Panc1 (cell line): Measurements from ENCODE around the gene SYT1. TPM values are rescaled to one million over a fixed set of nuclear protein-coding genes. Genes with fewer than 3 reads are reported as not detected.

ENCODE experiments used
- ATAC-seq: fragments of 200-7000 bp; cut with Tn5 transposase; 2 replicates; pipeline ENCODE4 v1.9.1; 2020; ENCODE audit warnings: mild to moderate bottlenecking, moderate library complexity
- BruUV-seq: library from RNA; stranded (reverse); fragments of 400-500 nt; replicated peaks from 2 replicates; lab custom pipeline; 2021; lab: Mats Ljungman, UMichigan
- CTCF ChIA-PET: fragments of 300-600 bp; sonication (Branson Sonifier 250); formaldehyde crosslinking; loops from one replicate; lab custom pipeline; 2022; ENCODE audit warnings: antibody characterized with exemption; lab: Charles Lee
- POLR2A ChIA-PET: fragments of 300-600 bp; sonication (Branson Sonifier 250); formaldehyde crosslinking; loops from one replicate; lab custom pipeline; 2022; ENCODE audit warnings: antibody characterized with exemption; lab: Charles Lee
- DNase-seq: peaks from one replicate; pipeline ENCODE4 v3.0.0-alpha.2; 2010; ENCODE audit warnings: low read depth, low spot score
- H3K27ac ChIP-seq: 2 replicates; pipeline ENCODE4 v1.5.1; 2011; ENCODE audit warnings: mild to moderate bottlenecking, low read length, inconsistent platforms
- H3K27me3 ChIP-seq: fragments of 200-500 bp; sonication (Bioruptor generic); 2 replicates; pipeline ENCODE4 v1.6.0; 2014; ENCODE audit warnings: low read length, inconsistent platforms; ENCODE audit not compliant: control insufficient read depth, insufficient read depth
- H3K36me3 ChIP-seq: fragments of 200-500 bp; sonication (Bioruptor generic); 2 replicates; pipeline ENCODE4 v1.5.1; 2014; ENCODE audit warnings: inconsistent platforms, mild to moderate bottlenecking, low read length, moderate library complexity; ENCODE audit not compliant: control insufficient read depth, insufficient read depth
- H3K4me1 ChIP-seq: 2 replicates; pipeline ENCODE4 v1.5.1; 2011; ENCODE audit warnings: inconsistent platforms, mild to moderate bottlenecking, low read length, moderate library complexity; ENCODE audit not compliant: control insufficient read depth, insufficient read depth
- H3K4me3 ChIP-seq, 2 experiments: 2 replicates each; pipeline ENCODE4 v1.5.1; 2011 to 2012; ENCODE audit warnings: low read depth in 2 of 2, low read length in 2 of 2, mild to moderate bottlenecking in 2 of 2, inconsistent platforms in 1 of 2, moderate library complexity in 1 of 2
- H3K9me3 ChIP-seq: fragments of 200-500 bp; sonication (Bioruptor generic); 2 replicates; pipeline ENCODE4 v1.5.1; 2014; ENCODE audit warnings: low read depth, mild to moderate bottlenecking, inconsistent platforms, low read length, moderate library complexity; ENCODE audit not compliant: control insufficient read depth, insufficient read depth
- POLR2AphosphoS5 ChIP-seq: IDR thresholded peaks from 2 replicates; pipeline ENCODE4 v1.6.1; 2012; ENCODE audit warnings: mild to moderate bottlenecking, low read depth, low read length, moderate library complexity
- SIN3A ChIP-seq: IDR thresholded peaks from 2 replicates; pipeline ENCODE4 v1.6.1; 2012; ENCODE audit warnings: low read depth, mild to moderate bottlenecking, low read length, moderate library complexity, borderline replicate concordance; ENCODE audit not compliant: insufficient read depth
- TCF7L2 ChIP-seq: IDR thresholded peaks from 2 replicates; pipeline ENCODE4 v1.6.1; 2011; ENCODE audit warnings: mild to moderate bottlenecking, low read depth, low read length, inconsistent platforms
- in situ Hi-C: cut with HindIII; loops from 2 replicates; pipeline ENCODE4 v1.10.0; 2016; ENCODE audit warnings: low sequenced_read_pairs, low pct_unique_long_range_greater_than_20kb
- intact Hi-C: fragments of 100-400 bp; cut with micrococcal nuclease; formaldehyde crosslinking; loops from one replicate; pipeline ENCODE4 v1.10.0; 2022; ENCODE audit not compliant: unreplicated experiment
- total RNA-seq: library from RNA; stranded (reverse); gene quantifications from one replicate; pipeline ENCODE4 v1.2.1, GENCODE V29; 2021; ENCODE audit not compliant: unreplicated experiment
- TF ChIP-seq, protein P1 (sequence below): fragments of 450-650 bp; IDR thresholded peaks from 2 replicates; pipeline ENCODE4 v1.5.1; 2017; ENCODE audit warnings: mild to moderate bottlenecking
- TF ChIP-seq, protein P2 (sequence below), 2 experiments: IDR thresholded peaks; 2 replicates each; pipeline ENCODE4 v1.6.1; 2011 to 2012; ENCODE audit warnings: low read depth in 2 of 2, control low read depth in 1 of 2, low read length in 1 of 2, mild to moderate bottlenecking in 1 of 2, moderate library complexity in 1 of 2; ENCODE audit not compliant: insufficient read depth in 1 of 2

Gene SYT1
- total RNA-seq, 1 experiment from 2014 or later, result 3.0 TPM

DNA sequence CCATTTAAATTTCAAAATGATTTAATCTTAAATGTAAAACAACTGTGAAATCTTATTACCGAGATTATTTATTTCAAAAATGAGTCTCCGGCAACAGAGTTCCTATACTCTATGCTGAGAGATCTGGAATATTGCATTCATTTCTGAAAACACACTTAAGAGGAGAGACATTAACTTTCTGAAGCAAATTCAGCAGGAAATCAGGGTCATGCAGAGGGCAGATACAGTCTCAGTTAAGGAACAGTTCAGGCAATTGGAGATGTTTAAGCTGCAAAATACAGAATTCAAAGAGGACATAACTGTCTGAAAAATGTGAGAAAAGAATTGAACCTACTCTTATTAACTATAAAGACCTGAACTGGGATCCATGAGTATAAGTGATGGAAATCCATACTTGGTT, 505.4 kb downstream of the SYT1 start:
- H3K9me3 ChIP-seq, result no peaks in the 10 kb centered on the region
- H3K4me1 ChIP-seq, result no peaks in the 10 kb centered on the region
- H3K27me3 ChIP-seq, result no peaks in the 10 kb centered on the region
- DNase-seq (no peak), ATAC-seq (no peak)
- no TSS peak for BruUV-seq
- intact Hi-C loops (loop anchor here (5.0 kb wide), 1 partner anchor 898 kb away; no protein-coding TSS in a partner anchor), in situ Hi-C loops (no loop called here)
- TF ChIP-seq POLR2AphosphoS5 (no peak), SIN3A (no peak), TCF7L2 (no peak)
- TF ChIP-seq, protein P1, sequence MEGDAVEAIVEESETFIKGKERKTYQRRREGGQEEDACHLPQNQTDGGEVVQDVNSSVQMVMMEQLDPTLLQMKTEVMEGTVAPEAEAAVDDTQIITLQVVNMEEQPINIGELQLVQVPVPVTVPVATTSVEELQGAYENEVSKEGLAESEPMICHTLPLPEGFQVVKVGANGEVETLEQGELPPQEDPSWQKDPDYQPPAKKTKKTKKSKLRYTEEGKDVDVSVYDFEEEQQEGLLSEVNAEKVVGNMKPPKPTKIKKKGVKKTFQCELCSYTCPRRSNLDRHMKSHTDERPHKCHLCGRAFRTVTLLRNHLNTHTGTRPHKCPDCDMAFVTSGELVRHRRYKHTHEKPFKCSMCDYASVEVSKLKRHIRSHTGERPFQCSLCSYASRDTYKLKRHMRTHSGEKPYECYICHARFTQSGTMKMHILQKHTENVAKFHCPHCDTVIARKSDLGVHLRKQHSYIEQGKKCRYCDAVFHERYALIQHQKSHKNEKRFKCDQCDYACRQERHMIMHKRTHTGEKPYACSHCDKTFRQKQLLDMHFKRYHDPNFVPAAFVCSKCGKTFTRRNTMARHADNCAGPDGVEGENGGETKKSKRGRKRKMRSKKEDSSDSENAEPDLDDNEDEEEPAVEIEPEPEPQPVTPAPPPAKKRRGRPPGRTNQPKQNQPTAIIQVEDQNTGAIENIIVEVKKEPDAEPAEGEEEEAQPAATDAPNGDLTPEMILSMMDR, result no peak
- TF ChIP-seq, protein P2, sequence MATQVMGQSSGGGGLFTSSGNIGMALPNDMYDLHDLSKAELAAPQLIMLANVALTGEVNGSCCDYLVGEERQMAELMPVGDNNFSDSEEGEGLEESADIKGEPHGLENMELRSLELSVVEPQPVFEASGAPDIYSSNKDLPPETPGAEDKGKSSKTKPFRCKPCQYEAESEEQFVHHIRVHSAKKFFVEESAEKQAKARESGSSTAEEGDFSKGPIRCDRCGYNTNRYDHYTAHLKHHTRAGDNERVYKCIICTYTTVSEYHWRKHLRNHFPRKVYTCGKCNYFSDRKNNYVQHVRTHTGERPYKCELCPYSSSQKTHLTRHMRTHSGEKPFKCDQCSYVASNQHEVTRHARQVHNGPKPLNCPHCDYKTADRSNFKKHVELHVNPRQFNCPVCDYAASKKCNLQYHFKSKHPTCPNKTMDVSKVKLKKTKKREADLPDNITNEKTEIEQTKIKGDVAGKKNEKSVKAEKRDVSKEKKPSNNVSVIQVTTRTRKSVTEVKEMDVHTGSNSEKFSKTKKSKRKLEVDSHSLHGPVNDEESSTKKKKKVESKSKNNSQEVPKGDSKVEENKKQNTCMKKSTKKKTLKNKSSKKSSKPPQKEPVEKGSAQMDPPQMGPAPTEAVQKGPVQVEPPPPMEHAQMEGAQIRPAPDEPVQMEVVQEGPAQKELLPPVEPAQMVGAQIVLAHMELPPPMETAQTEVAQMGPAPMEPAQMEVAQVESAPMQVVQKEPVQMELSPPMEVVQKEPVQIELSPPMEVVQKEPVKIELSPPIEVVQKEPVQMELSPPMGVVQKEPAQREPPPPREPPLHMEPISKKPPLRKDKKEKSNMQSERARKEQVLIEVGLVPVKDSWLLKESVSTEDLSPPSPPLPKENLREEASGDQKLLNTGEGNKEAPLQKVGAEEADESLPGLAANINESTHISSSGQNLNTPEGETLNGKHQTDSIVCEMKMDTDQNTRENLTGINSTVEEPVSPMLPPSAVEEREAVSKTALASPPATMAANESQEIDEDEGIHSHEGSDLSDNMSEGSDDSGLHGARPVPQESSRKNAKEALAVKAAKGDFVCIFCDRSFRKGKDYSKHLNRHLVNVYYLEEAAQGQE (IDR thresholded peaks at IDR 0.05; ENCODE audit: insufficient read depth in 1 of 2, low read depth in 2 of 2, low read length in 1 of 2), result no peak
- H3K4me3 ChIP-seq, result no peak overlapping the region
- H3K36me3 ChIP-seq, result no peaks in the 10 kb centered on the region
- POLR2A ChIA-PET, result no interaction called here
- H3K27ac ChIP-seq, result no peak overlapping the region
- CTCF ChIA-PET, result no interaction called here

DNA sequence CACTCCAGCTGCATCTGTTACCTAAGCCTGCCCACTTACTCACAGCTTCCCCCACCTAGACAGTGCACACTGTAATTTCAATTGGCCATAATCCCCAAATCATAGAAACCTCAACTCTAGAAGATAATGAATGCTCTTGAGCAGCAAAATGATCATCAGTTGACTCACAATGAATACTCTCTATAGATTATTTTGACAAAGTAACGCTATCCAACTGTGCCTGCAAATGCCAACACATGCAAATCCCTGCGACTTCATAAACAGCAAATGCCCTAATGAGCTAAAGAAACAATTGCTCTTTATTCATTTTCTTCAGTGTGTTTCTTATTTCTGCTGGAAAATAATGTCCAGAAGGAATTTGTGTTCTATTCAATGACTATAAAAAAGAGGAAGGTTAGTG, 506.7 kb downstream of the SYT1 start:
- ChIA-PET CTCF (no interaction called here), POLR2A (no interaction called here)
- H3K9me3 ChIP-seq, result no peaks in the 10 kb centered on the region
- ATAC-seq, result no peak
- H3K27ac ChIP-seq, result no peak overlapping the region
- H3K36me3 ChIP-seq, result no peaks in the 10 kb centered on the region
- H3K4me3 ChIP-seq, result no peak overlapping the region
- in situ Hi-C loops (no loop called here), intact Hi-C loops (loop anchor here (5.0 kb wide), 1 partner anchor 899 kb away; no protein-coding TSS in a partner anchor)
- no peak for TF ChIP-seq SIN3A
- TF ChIP-seq, protein P1, result no peak
- no peak for TF ChIP-seq TCF7L2
- TF ChIP-seq, protein P2 (IDR thresholded peaks at IDR 0.05; ENCODE audit: insufficient read depth in 1 of 2, low read depth in 2 of 2, low read length in 1 of 2), result no peak
- no peak for TF ChIP-seq POLR2AphosphoS5
- no TSS peak for BruUV-seq
- H3K4me1 ChIP-seq, result no peaks in the 10 kb centered on the region
- H3K27me3 ChIP-seq, result no peaks in the 10 kb centered on the region
- DNase-seq, result no peak
